ENCODE measurements around the gene CEP95.

CEP95 gene

GRCh38 chr17:64536913-64537312, 30.1 kb downstream of the CEP95 start:
- no peak overlapping the region for H2AFZ ChIP-seq (ENCODE audit: low read depth, low read length)
- no peaks in the 10 kb centered on the region for H3K27me3 ChIP-seq (ENCODE audit: insufficient read depth, low read length)
- H3K4me1 ChIP-seq (ENCODE audit: insufficient read depth, low read length): no peaks in the 10 kb centered on the region
- H3K4me3 ChIP-seq (ENCODE audit: low read length): no peak overlapping the region
- peaks cover 83% of the 10 kb centered on the region for H3K36me3 ChIP-seq (ENCODE audit: insufficient read depth, low read length)
- H3K9me3 ChIP-seq (ENCODE audit: low read length): no peaks in the 10 kb centered on the region

GRCh38 chr17:64537488-64537887, 30.7 kb downstream of the CEP95 start:
- Histone ChIP-seq H3K4me3 (ENCODE audit: low read length) (no peak overlapping the region), H2AFZ (ENCODE audit: low read depth, low read length) (no peak overlapping the region), H3K27me3 (ENCODE audit: insufficient read depth, low read length) (no peaks in the 10 kb centered on the region), H3K36me3 (ENCODE audit: insufficient read depth, low read length) (peaks cover 83% of the 10 kb centered on the region), H3K9me3 (ENCODE audit: low read length) (no peaks in the 10 kb centered on the region), H3K4me1 (ENCODE audit: insufficient read depth, low read length) (no peaks in the 10 kb centered on the region)

GRCh38 chr17:64538508-64539130, 31.8 kb downstream of the CEP95 start:
- Histone ChIP-seq H3K4me1 (ENCODE audit: insufficient read depth, low read length) (no peaks in the 10 kb centered on the region), H3K9me3 (ENCODE audit: low read length) (no peaks in the 10 kb centered on the region), H3K36me3 (ENCODE audit: insufficient read depth, low read length) (peaks cover 72% of the 10 kb centered on the region), H2AFZ (ENCODE audit: low read depth, low read length) (no peak overlapping the region), H3K4me3 (ENCODE audit: low read length) (no peak overlapping the region), H3K27me3 (ENCODE audit: insufficient read depth, low read length) (no peaks in the 10 kb centered on the region)

- peaks cover 65% of the 10 kb centered on the region for H3K36me3 ChIP-seq (ENCODE audit: insufficient read depth, low read length)
- H3K4me1 ChIP-seq (ENCODE audit: insufficient read depth, low read length): peaks cover 2% of the 10 kb centered on the region
- H3K4me3 ChIP-seq (ENCODE audit: low read length): no peak overlapping the region
- no peaks in the 10 kb centered on the region for H3K9me3 ChIP-seq (ENCODE audit: low read length)
- no peaks in the 10 kb centered on the region for H3K27me3 ChIP-seq (ENCODE audit: insufficient read depth, low read length)
- H2AFZ ChIP-seq (ENCODE audit: low read depth, low read length): no peak overlapping the region
Observed at GRCh38 chr17:64540118-64540776, 33.5 kb downstream of the CEP95 start.

GRCh38 chr17:64544742-64545141, 38.0 kb downstream of the CEP95 start:
- Histone ChIP-seq H3K4me1 (ENCODE audit: insufficient read depth, low read length) (peaks cover 26% of the 10 kb centered on the region), H3K36me3 (ENCODE audit: insufficient read depth, low read length) (peaks cover 51% of the 10 kb centered on the region), H3K4me3 (ENCODE audit: low read length) (no peak overlapping the region), H3K9me3 (ENCODE audit: low read length) (no peaks in the 10 kb centered on the region), H2AFZ (ENCODE audit: low read depth, low read length) (no peak overlapping the region), H3K27me3 (ENCODE audit: insufficient read depth, low read length) (no peaks in the 10 kb centered on the region)

- no peaks in the 10 kb centered on the region for H3K9me3 ChIP-seq (ENCODE audit: low read length)
- peaks cover 41% of the 10 kb centered on the region for H3K36me3 ChIP-seq (ENCODE audit: insufficient read depth, low read length)
- H3K4me3 ChIP-seq (ENCODE audit: low read length): no peak overlapping the region
- no peaks in the 10 kb centered on the region for H3K27me3 ChIP-seq (ENCODE audit: insufficient read depth, low read length)
- no peak overlapping the region for H2AFZ ChIP-seq (ENCODE audit: low read depth, low read length)
- H3K4me1 ChIP-seq (ENCODE audit: insufficient read depth, low read length): peaks cover 34% of the 10 kb centered on the region
Observed at GRCh38 chr17:64546716-64547115, 39.9 kb downstream of the CEP95 start.

GRCh38 chr17:64547319-64547718, 40.5 kb downstream of the CEP95 start:
- peaks cover 39% of the 10 kb centered on the region for H3K36me3 ChIP-seq (ENCODE audit: insufficient read depth, low read length)

GRCh38 chr17:64551461-64551860, 44.7 kb downstream of the CEP95 start:
- Histone ChIP-seq H3K9me3 (ENCODE audit: low read length) (no peaks in the 10 kb centered on the region), H3K27me3 (ENCODE audit: insufficient read depth, low read length) (no peaks in the 10 kb centered on the region), H3K4me3 (ENCODE audit: low read length) (no peak overlapping the region), H3K4me1 (ENCODE audit: insufficient read depth, low read length) (peaks cover 24% of the 10 kb centered on the region), H2AFZ (ENCODE audit: low read depth, low read length) (no peak overlapping the region), H3K36me3 (ENCODE audit: insufficient read depth, low read length) (peaks cover 49% of the 10 kb centered on the region)

More at GRCh38 chr17:64547319-64547718, 40.5 kb downstream of the CEP95 start:
- no peaks in the 10 kb centered on the region for H3K9me3 ChIP-seq (ENCODE audit: low read length)
- no peak overlapping the region for H2AFZ ChIP-seq (ENCODE audit: low read depth, low read length)
- peaks cover 37% of the 10 kb centered on the region for H3K4me1 ChIP-seq (ENCODE audit: insufficient read depth, low read length)
- no peaks in the 10 kb centered on the region for H3K27me3 ChIP-seq (ENCODE audit: insufficient read depth, low read length)
- H3K4me3 ChIP-seq (ENCODE audit: low read length): no peak overlapping the region

GRCh38 chr17:64554028-64554637, 47.4 kb downstream of the CEP95 start:
- H3K9me3 ChIP-seq (ENCODE audit: low read length): no peaks in the 10 kb centered on the region
- no peak overlapping the region for H3K4me3 ChIP-seq (ENCODE audit: low read length)
- peaks cover 11% of the 10 kb centered on the region for H3K4me1 ChIP-seq (ENCODE audit: insufficient read depth, low read length)
- peaks cover 41% of the 10 kb centered on the region for H3K36me3 ChIP-seq (ENCODE audit: insufficient read depth, low read length)
- H3K27me3 ChIP-seq (ENCODE audit: insufficient read depth, low read length): no peaks in the 10 kb centered on the region
- no peak overlapping the region for H2AFZ ChIP-seq (ENCODE audit: low read depth, low read length)

- Histone ChIP-seq H3K4me3 (ENCODE audit: low read length) (no peak overlapping the region), H3K36me3 (ENCODE audit: insufficient read depth, low read length) (peaks cover 40% of the 10 kb centered on the region), H3K27me3 (ENCODE audit: insufficient read depth, low read length) (no peaks in the 10 kb centered on the region), H3K4me1 (ENCODE audit: insufficient read depth, low read length) (peaks cover 11% of the 10 kb centered on the region), H3K9me3 (ENCODE audit: low read length) (no peaks in the 10 kb centered on the region), H2AFZ (ENCODE audit: low read depth, low read length) (no peak overlapping the region)
Observed at GRCh38 chr17:64555281-64555680, 48.5 kb downstream of the CEP95 start.

- H3K27me3 ChIP-seq (ENCODE audit: insufficient read depth, low read length): no peaks in the 10 kb centered on the region
- H3K36me3 ChIP-seq (ENCODE audit: insufficient read depth, low read length): peaks cover 39% of the 10 kb centered on the region
- H3K4me1 ChIP-seq (ENCODE audit: insufficient read depth, low read length): no peaks in the 10 kb centered on the region
- H2AFZ ChIP-seq (ENCODE audit: low read depth, low read length): no peak overlapping the region
- H3K4me3 ChIP-seq (ENCODE audit: low read length): no peak overlapping the region
- peaks cover 3% of the 10 kb centered on the region for H3K9me3 ChIP-seq (ENCODE audit: low read length)
Observed at GRCh38 chr17:64564098-64564497, 57.3 kb downstream of the CEP95 start.

- H3K4me3 ChIP-seq (ENCODE audit: low read length): no peak overlapping the region
- peaks cover 44% of the 10 kb centered on the region for H3K36me3 ChIP-seq (ENCODE audit: insufficient read depth, low read length)
- H3K27me3 ChIP-seq (ENCODE audit: insufficient read depth, low read length): no peaks in the 10 kb centered on the region
- H3K4me1 ChIP-seq (ENCODE audit: insufficient read depth, low read length): no peaks in the 10 kb centered on the region
- peaks cover 3% of the 10 kb centered on the region for H3K9me3 ChIP-seq (ENCODE audit: low read length)
- no peak overlapping the region for H2AFZ ChIP-seq (ENCODE audit: low read depth, low read length)
Observed at GRCh38 chr17:64565563-64565962, 58.8 kb downstream of the CEP95 start.

- Histone ChIP-seq H3K4me3 (ENCODE audit: low read length) (no peak overlapping the region), H3K4me1 (ENCODE audit: insufficient read depth, low read length) (no peaks in the 10 kb centered on the region), H3K27me3 (ENCODE audit: insufficient read depth, low read length) (no peaks in the 10 kb centered on the region), H2AFZ (ENCODE audit: low read depth, low read length) (no peak overlapping the region), H3K9me3 (ENCODE audit: low read length) (peaks cover 3% of the 10 kb centered on the region), H3K36me3 (ENCODE audit: insufficient read depth, low read length) (peaks cover 45% of the 10 kb centered on the region)
Observed at GRCh38 chr17:64571746-64572145, 65.0 kb downstream of the CEP95 start.

Measured in neuron (in vitro differentiated cells).